GM20000 (cell line): ENCODE measurements around the gene SRRM5.

Source experiments
- DNase-seq: peaks from one replicate; pipeline ENCODE4 v3.0.0; 2012; ENCODE audit warnings: low spot score
- CTCF ChIP-seq: IDR thresholded peaks from 2 replicates; pipeline ENCODE4 v1.5.1; 2012; ENCODE audit warnings: mild to moderate bottlenecking, control low read depth; ENCODE audit errors: extremely low read depth, missing control alignments

Gene SRRM5

GRCh38 chr19:43636121-43636683 lies 24.3 kb downstream of the SRRM5 start:
- DNase-seq, result no peak

GRCh38 chr19:43638214-43638994 lies 26.5 kb downstream of the SRRM5 start:
- no peak for DNase-seq
- TF ChIP-seq CTCF, result no peak

More at GRCh38 chr19:43636121-43636683, 24.3 kb downstream of the SRRM5 start:
- TF ChIP-seq CTCF, result no peak

GRCh38 chr19:43638995-43639518 lies 27.2 kb downstream of the SRRM5 start:
- no peak for DNase-seq
- no peak for TF ChIP-seq CTCF

- no peak for TF ChIP-seq CTCF
- DNase-seq, result peak; percentile 88
Measured at GRCh38 chr19:43639519-43640423, 27.9 kb downstream of the SRRM5 start, which contains the start of gene CADM4. TSS of gene CADM4 (minus strand) at chr19:43639850. CDS start at chr19:43639790, 60 bp downstream.

GRCh38 chr19:43640424-43640757 lies 28.5 kb downstream of the SRRM5 start:
- TF ChIP-seq CTCF, result no peak
- no peak for DNase-seq

GRCh38 chr19:43641333-43641732 lies 29.4 kb downstream of the SRRM5 start:
- DNase-seq, result no peak
- no peak for TF ChIP-seq CTCF

- no peak for TF ChIP-seq CTCF
- DNase-seq, result no peak
Measured at GRCh38 chr19:43642531-43642930, 30.6 kb downstream of the SRRM5 start.
